ENCODE measurements around the gene FBXO27. TPM values are rescaled to one million over a fixed set of nuclear protein-coding genes. Genes with fewer than 3 reads are reported as not detected.

The FBXO27 gene
- total RNA-seq, 4 donors from 2014 or later = 1.2 to 12.4 (median 3.6) TPM

DNA sequence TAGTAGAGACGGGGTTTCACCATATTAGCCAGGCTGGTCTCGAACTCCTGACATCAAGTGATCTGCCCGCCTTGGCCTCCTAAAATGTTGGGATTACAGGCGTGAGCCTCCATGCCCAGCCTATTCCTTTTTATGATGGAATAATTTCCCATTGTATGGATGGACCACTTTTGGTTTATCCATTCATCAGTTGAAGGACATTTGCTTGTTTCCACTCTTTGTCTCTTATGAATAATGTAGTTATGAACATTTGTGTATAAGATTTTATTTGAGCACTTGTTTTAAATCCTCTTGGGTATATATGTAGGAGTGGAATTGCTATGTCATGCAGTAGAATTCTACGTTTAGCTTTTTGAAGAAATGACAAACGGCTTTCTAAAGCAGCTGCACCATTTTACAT, 23.3 kb downstream of the FBXO27 start:
- Histone ChIP-seq H3K4me1 (no peaks in the 10 kb centered on the region), H3K27ac (no peak overlapping the region), H3K9me3 (no peaks in the 10 kb centered on the region), H3K27me3 (no peaks in the 10 kb centered on the region), H3K36me3 (no peaks in the 10 kb centered on the region), H3K4me3 (no peak overlapping the region)
- TF ChIP-seq, protein P1, sequence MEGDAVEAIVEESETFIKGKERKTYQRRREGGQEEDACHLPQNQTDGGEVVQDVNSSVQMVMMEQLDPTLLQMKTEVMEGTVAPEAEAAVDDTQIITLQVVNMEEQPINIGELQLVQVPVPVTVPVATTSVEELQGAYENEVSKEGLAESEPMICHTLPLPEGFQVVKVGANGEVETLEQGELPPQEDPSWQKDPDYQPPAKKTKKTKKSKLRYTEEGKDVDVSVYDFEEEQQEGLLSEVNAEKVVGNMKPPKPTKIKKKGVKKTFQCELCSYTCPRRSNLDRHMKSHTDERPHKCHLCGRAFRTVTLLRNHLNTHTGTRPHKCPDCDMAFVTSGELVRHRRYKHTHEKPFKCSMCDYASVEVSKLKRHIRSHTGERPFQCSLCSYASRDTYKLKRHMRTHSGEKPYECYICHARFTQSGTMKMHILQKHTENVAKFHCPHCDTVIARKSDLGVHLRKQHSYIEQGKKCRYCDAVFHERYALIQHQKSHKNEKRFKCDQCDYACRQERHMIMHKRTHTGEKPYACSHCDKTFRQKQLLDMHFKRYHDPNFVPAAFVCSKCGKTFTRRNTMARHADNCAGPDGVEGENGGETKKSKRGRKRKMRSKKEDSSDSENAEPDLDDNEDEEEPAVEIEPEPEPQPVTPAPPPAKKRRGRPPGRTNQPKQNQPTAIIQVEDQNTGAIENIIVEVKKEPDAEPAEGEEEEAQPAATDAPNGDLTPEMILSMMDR (IDR thresholded peaks at IDR 0.05) = no peak
- TF ChIP-seq POLR2A (IDR thresholded peaks at IDR 0.05) = no peak
- no peak for DNase-seq

DNA sequence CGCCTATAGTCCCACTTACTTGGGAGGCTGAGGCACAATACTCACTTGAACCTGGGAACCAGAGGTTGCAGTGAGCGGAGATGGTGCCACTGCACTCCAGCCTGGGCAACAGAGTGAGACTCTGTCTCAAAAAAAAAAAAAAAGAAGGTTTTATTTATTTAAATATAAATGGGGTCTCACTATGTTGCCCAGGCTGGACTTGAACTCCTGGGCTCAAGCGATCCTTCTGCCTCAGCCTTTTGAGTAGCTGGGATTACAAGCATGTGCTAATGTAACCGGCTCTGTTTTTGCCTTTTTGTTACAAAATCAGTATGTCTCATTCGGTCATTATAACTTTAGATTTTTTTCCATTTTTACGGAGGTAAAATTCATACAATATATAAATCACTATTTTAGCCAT, 24.2 kb downstream of the FBXO27 start:
- TF ChIP-seq, protein P1 (IDR thresholded peaks at IDR 0.05) = no peak
- TF ChIP-seq POLR2A (IDR thresholded peaks at IDR 0.05) = no peak
- no peak overlapping the region for H3K4me3 ChIP-seq
- H3K4me1 ChIP-seq = no peaks in the 10 kb centered on the region
- no peaks in the 10 kb centered on the region for H3K27me3 ChIP-seq
- no peak overlapping the region for H3K27ac ChIP-seq
- no peaks in the 10 kb centered on the region for H3K9me3 ChIP-seq
- no peaks in the 10 kb centered on the region for H3K36me3 ChIP-seq
- DNase-seq = no peak

DNA sequence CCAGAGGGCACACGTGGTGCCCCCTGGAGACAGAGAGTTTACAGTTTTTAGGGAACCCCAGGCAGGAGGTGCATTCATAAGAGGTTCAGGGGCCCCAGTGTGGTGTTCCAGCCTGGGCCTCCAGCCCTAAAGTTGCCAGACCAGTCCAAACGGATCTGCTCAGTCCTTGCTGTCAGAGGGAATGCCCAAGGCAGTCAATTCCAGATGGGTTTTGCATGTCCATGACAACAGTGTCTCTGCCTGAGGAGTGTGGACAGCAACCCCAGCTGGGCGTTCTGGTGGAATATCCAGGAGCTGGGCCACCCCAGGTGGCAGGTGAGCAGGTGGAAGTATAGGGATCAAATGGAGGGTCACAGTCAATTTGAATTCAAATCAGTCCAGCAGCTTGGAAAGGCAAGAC, 25.3 kb downstream of the FBXO27 start:
- Histone ChIP-seq H3K36me3 (no peaks in the 10 kb centered on the region), H3K27me3 (no peaks in the 10 kb centered on the region), H3K9me3 (no peaks in the 10 kb centered on the region), H3K4me1 (no peaks in the 10 kb centered on the region), H3K27ac (no peak overlapping the region), H3K4me3 (no peak overlapping the region)
- no peak for TF ChIP-seq POLR2A (IDR thresholded peaks at IDR 0.05)
- TF ChIP-seq, protein P1 (IDR thresholded peaks at IDR 0.05) = no peak
- no peak for DNase-seq

DNA sequence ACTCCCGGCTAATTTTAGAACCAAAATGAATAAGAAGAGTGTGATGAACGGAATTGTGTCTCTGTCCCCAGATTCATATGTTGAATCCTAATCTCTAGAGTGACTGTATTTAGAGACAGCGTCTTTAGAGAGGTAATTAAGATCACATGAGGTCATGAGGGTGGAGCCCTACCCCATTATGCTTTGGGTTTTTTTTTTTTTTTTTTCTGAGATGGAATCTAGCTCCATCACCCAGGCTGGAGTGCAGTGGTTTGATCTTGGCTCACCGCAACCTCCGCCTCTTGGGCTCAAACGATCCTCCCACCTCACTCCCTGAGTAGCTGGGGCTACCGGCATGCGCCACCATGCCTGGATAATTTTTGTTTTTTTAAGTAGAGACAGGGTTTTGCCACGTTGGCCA, 27.9 kb downstream of the FBXO27 start:
- H3K36me3 ChIP-seq = no peaks in the 10 kb centered on the region
- no peak overlapping the region for H3K4me3 ChIP-seq
- no peaks in the 10 kb centered on the region for H3K9me3 ChIP-seq
- no peaks in the 10 kb centered on the region for H3K27me3 ChIP-seq
- TF ChIP-seq POLR2A (IDR thresholded peaks at IDR 0.05) = no peak
- TF ChIP-seq, protein P1 (IDR thresholded peaks at IDR 0.05) = no peak
- DNase-seq = no peak
- H3K27ac ChIP-seq = no peak overlapping the region
- H3K4me1 ChIP-seq = no peaks in the 10 kb centered on the region

DNA sequence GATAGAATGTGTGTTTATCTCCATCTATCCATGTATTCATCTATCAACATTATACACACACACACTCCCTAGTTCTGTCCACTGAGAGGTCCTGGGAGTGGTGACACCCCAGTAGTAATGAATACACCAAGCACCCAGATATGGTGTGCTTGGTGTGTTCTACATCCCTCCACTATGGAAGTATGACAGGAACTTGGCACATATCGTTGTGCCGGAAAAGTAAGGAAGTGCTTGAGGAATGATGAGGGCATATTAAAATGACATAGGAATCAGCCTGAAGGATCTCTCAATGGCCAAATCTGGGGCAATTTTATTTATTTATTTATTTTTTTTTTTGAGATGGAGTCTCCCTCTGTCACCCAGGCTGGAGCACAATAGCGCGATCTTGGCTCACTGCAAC, 28.6 kb downstream of the FBXO27 start:
- Histone ChIP-seq H3K36me3 (no peaks in the 10 kb centered on the region), H3K9me3 (no peaks in the 10 kb centered on the region), H3K27me3 (no peaks in the 10 kb centered on the region), H3K27ac (no peak overlapping the region), H3K4me3 (no peak overlapping the region), H3K4me1 (no peaks in the 10 kb centered on the region)
- DNase-seq = no peak
- TF ChIP-seq, protein P1 (IDR thresholded peaks at IDR 0.05) = no peak
- TF ChIP-seq POLR2A (IDR thresholded peaks at IDR 0.05) = no peak

DNA sequence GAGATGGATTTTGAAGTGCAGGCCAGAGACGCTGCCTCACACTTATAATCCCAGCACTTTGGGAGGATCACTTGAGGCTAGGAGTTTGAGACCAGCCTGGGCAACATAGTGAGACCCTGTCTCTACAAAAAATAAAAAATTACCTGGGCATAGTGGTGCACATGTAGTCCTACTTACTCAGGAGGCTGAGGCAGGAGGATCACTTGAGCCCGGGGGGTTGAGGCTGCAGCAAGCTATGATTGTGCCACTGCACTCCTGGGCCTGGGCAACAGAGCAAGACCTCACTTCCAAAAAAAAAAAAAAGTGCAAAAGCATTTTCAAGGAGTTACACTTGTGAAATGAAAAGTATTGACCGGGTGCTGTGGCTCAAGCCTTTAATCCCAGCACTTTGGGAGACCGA, 29.2 kb downstream of the FBXO27 start:
- Histone ChIP-seq H3K9me3 (no peaks in the 10 kb centered on the region), H3K27ac (no peak overlapping the region), H3K27me3 (no peaks in the 10 kb centered on the region), H3K36me3 (no peaks in the 10 kb centered on the region), H3K4me1 (no peaks in the 10 kb centered on the region), H3K4me3 (no peak overlapping the region)
- TF ChIP-seq, protein P1 (IDR thresholded peaks at IDR 0.05) = no peak
- TF ChIP-seq POLR2A (IDR thresholded peaks at IDR 0.05) = no peak
- DNase-seq = no peak

Measured in Peyer's patch (tissue), 4 donors.